Natural killer cell (primary cell): Measurements from ENCODE around the gene FAM169A. TPM values are rescaled to one million over a fixed set of nuclear protein-coding genes. Genes with fewer than 3 reads are reported as not detected.
"Not testable (repeated sequence)": the region's sequence is repeated elsewhere in the genome, so short reads cannot be mapped to it uniquely, and the experiment has no call there.

Source experiments
- ATAC-seq, 3 donors: fragments of 150-1000 bp in 2 of 3; fragments of 200-7000 bp in 1 of 3; cut with Tn5 transposase; 1 replicate in 1 of 3; 2 replicates in 2 of 3; pipeline ENCODE4 v1.10.0; 2021; ENCODE audit warnings: mild to moderate bottlenecking in 2 of 3, moderate library complexity in 2 of 3
- DNase-seq, 2 donors: peaks; one replicate each; pipeline versions ENCODE4 v3.0.0 to v3.0.0-alpha.2; 2013 to 2021; ENCODE audit warnings: mixed read lengths in 1 of 2
- H3K27ac ChIP-seq: one replicate; pipeline ENCODE4 v1.5.1; 2013; ENCODE audit warnings: mild to moderate bottlenecking, low read length
- H3K27me3 ChIP-seq: one replicate; pipeline ENCODE4 v1.6.1; 2013; ENCODE audit warnings: low read length; ENCODE audit not compliant: control insufficient read depth, insufficient read depth
- H3K36me3 ChIP-seq: one replicate; pipeline ENCODE4 v1.6.1; 2013; ENCODE audit warnings: low read length; ENCODE audit not compliant: control insufficient read depth, insufficient read depth
- H3K4me1 ChIP-seq: one replicate; pipeline ENCODE4 v1.6.1; 2013; ENCODE audit warnings: low read length; ENCODE audit not compliant: control insufficient read depth, insufficient read depth
- H3K4me3 ChIP-seq: one replicate; pipeline ENCODE4 v1.5.1; 2013; ENCODE audit warnings: low read length
- H3K9me3 ChIP-seq: one replicate; pipeline ENCODE4 v1.6.1; 2013; ENCODE audit warnings: low read length; ENCODE audit not compliant: control insufficient read depth, insufficient read depth
- H3K27ac Mint-ChIP-seq, 2 donors: one replicate each; pipeline ENCODE4 v1.8.0; 2022; ENCODE audit warnings: mild to moderate bottlenecking in 2 of 2, mixed read lengths in 2 of 2, moderate library complexity in 1 of 2
- H3K27me3 Mint-ChIP-seq, 2 donors: one replicate each; pipeline ENCODE4 v1.8.0; 2022; ENCODE audit warnings: low read depth in 2 of 2, mixed read lengths in 2 of 2
- H3K36me3 Mint-ChIP-seq: one replicate; pipeline ENCODE4 v1.8.0; 2022; ENCODE audit warnings: mixed read lengths
- H3K4me1 Mint-ChIP-seq, 2 donors: one replicate each; pipeline ENCODE4 v1.8.0; 2022; ENCODE audit warnings: mixed read lengths in 2 of 2
- H3K4me3 Mint-ChIP-seq: one replicate; pipeline ENCODE4 v1.8.0; 2022; ENCODE audit warnings: mild to moderate bottlenecking, moderate library complexity, mixed read lengths
- H3K9me3 Mint-ChIP-seq, 2 donors: one replicate each; pipeline ENCODE4 v1.8.0; 2022; ENCODE audit warnings: mixed read lengths in 2 of 2
- WGBS: methylation state at CpG from one replicate; pipeline ENCODE4 v1.1.7; 2013; ENCODE audit warnings: missing lambda C conversion rate; ENCODE audit not compliant: insufficient coverage; 5-methylcytosine and 5-hydroxymethylcytosine counted together
- intact Hi-C: fragments of 100-400 bp; cut with micrococcal nuclease; formaldehyde crosslinking; loops from one replicate; pipeline ENCODE4 v1.14.2; 2022
- total RNA-seq, 4 donors: library from RNA; stranded (reverse); fragments of 120-200 nt in 1 of 4; gene quantifications; one replicate each; pipeline versions ENCODE4 v1.2.3 to v1.2.4, GENCODE V29; 2013 to 2022
- TF ChIP-seq, protein P1 (sequence below): fragments of 200-600 bp; IDR thresholded peaks from one replicate; pipeline ENCODE4 v1.8.0; 2022; ENCODE audit warnings: antibody characterized with exemption

FAM169A gene
- total RNA-seq, 3 donors from 2014 or later (not counting 1 experiment from before 2014, with no cell fraction given) = 28.0 to 32.6 (median 28.6) TPM

DNA sequence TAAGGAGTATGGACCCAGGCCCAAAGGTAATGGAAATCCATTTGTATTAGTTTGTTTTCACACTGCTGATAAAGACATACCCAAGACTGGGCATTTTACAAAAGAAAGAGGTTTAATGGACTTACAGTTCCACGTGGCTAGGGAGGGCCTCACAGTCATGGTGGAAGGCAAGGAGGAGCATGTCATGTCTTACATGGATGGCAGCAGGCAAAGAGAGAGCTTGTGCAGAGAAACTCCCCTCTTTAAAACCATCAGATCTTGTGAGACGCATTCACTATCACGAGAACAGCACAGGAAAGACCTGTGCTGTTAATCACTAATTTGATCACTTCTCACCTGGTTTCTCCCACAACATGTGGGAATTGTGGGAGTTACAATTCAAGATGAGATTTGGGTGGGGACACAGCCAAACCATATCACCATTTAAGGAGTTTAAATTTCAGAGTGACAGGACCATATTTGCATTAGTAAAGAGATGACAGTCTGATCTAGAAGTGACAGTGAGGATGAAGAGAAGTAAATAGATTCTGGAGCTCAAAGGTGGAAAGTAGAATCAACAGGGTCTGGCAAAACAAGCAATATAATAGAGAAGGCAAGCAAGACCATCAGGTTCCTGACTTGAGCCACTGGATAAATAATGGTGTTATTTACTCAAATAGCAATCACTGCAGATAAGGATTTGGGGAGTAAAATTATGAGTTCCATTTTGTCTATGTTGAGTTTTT, 7.5 kb upstream of the FAM169A start:
- TF ChIP-seq, protein P1, sequence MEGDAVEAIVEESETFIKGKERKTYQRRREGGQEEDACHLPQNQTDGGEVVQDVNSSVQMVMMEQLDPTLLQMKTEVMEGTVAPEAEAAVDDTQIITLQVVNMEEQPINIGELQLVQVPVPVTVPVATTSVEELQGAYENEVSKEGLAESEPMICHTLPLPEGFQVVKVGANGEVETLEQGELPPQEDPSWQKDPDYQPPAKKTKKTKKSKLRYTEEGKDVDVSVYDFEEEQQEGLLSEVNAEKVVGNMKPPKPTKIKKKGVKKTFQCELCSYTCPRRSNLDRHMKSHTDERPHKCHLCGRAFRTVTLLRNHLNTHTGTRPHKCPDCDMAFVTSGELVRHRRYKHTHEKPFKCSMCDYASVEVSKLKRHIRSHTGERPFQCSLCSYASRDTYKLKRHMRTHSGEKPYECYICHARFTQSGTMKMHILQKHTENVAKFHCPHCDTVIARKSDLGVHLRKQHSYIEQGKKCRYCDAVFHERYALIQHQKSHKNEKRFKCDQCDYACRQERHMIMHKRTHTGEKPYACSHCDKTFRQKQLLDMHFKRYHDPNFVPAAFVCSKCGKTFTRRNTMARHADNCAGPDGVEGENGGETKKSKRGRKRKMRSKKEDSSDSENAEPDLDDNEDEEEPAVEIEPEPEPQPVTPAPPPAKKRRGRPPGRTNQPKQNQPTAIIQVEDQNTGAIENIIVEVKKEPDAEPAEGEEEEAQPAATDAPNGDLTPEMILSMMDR = no peak
- no peaks in the 10 kb centered on the region for H3K9me3 Mint-ChIP-seq
- H3K4me1 Mint-ChIP-seq = no peaks in the 10 kb centered on the region
- H3K9me3 ChIP-seq = no peaks in the 10 kb centered on the region
- ATAC-seq = no peak
- intact Hi-C loops = no loop called here
- H3K4me3 Mint-ChIP-seq = no peak overlapping the region
- H3K36me3 Mint-ChIP-seq = no peaks in the 10 kb centered on the region
- no peaks in the 10 kb centered on the region for H3K36me3 ChIP-seq
- no peaks in the 10 kb centered on the region for H3K27me3 ChIP-seq
- H3K27ac Mint-ChIP-seq = no peak overlapping the region
- no peaks in the 10 kb centered on the region for H3K4me1 ChIP-seq
- 87% methylated on average over 3 of the region's 3 CpGs for WGBS
- no peak for DNase-seq
- no peak overlapping the region for H3K4me3 ChIP-seq
- H3K27ac ChIP-seq = no peak overlapping the region
- H3K27me3 Mint-ChIP-seq = peaks cover 0 to 2% of the 10 kb centered on the region in 2 donors

DNA sequence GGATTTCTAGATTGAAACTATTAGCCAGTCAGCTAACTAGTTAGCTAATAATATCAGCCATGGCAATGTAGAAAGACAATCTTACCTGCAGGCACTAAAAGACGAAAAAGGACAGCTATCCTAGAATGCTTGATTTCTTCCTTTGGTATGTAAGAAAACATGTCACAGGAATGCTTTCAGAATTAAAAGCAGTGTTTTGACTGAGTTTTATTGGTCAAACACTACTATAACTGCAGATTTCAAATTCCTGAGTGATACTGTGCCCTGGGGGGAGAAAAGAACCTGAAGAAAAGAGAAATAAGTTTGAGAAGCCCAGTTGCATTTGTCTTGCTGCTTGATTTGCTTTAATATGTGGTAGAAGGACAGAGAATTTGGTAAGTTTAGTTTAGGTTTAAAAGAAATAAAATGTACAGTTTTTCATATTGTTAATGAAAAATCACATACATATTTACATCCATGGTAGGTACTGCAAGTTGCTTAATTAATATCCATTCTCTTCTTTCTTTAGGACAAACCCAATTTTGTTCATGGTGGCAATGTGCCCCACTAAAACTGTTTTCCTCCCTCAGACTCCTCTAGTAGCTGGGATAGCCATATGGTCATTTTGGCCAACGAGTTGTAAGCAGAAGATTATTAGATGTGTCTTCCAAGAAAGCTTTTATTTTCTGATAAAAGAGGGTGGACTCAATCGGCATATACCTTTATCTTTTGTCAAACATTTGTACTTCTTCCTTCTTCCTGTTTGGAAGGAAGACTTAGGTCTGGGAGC, 4.3 kb upstream of the FAM169A start:
- TF ChIP-seq, protein P1 = no peak
- intact Hi-C loops = no loop called here
- Histone ChIP-seq H3K27me3 (no peaks in the 10 kb centered on the region), H3K4me3 (no peak overlapping the region), H3K9me3 (no peaks in the 10 kb centered on the region), H3K27ac (no peak overlapping the region), H3K36me3 (no peaks in the 10 kb centered on the region), H3K4me1 (peaks cover 8% of the 10 kb centered on the region)
- H3K4me3 Mint-ChIP-seq = no peak overlapping the region
- no peaks in the 10 kb centered on the region for H3K9me3 Mint-ChIP-seq
- no peak overlapping the region for H3K27ac Mint-ChIP-seq
- WGBS = 77% methylated on average over 2 of the region's 3 CpGs
- H3K4me1 Mint-ChIP-seq = peaks cover 7 to 8% of the 10 kb centered on the region in 2 donors
- H3K36me3 Mint-ChIP-seq = no peaks in the 10 kb centered on the region
- DNase-seq (no peak), ATAC-seq (no peak)
- peaks cover 0 to 2% of the 10 kb centered on the region in 2 donors for H3K27me3 Mint-ChIP-seq

DNA sequence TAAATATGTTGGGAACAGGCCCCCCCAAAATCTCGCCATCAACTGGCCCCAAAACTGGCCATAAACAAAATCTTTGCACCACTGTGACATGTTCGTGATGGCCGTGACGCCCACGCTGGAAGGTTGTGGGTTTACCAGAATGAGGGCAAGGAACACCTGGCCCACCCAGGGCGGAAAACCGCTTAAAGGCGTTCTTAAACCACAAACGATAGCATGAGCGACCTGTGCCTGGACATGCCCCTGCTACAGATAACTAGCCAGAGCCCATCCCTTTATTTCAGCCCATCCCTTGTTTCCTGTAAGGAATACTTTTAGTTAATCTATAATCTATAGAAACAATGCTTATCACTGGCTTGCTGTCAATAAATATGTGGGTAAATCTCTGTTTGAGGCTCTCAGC, 3.2 kb upstream of the FAM169A start:
- H3K4me3 ChIP-seq, H3K27me3 ChIP-seq, H3K27ac ChIP-seq, ATAC-seq, H3K27ac Mint-ChIP-seq, H3K27me3 Mint-ChIP-seq, H3K9me3 ChIP-seq, H3K9me3 Mint-ChIP-seq, H3K36me3 Mint-ChIP-seq, intact Hi-C loops, H3K36me3 ChIP-seq, DNase-seq: not testable (repeated sequence)
- Mint-ChIP-seq H3K4me1 (peaks cover 17 to 19% of the 10 kb centered on the region in 2 donors), H3K4me3 (peak overlapping the region; percentile 6)
- 73% methylated on average over 10 of the region's 10 CpGs for WGBS
- peaks cover 15% of the 10 kb centered on the region for H3K4me1 ChIP-seq

DNA sequence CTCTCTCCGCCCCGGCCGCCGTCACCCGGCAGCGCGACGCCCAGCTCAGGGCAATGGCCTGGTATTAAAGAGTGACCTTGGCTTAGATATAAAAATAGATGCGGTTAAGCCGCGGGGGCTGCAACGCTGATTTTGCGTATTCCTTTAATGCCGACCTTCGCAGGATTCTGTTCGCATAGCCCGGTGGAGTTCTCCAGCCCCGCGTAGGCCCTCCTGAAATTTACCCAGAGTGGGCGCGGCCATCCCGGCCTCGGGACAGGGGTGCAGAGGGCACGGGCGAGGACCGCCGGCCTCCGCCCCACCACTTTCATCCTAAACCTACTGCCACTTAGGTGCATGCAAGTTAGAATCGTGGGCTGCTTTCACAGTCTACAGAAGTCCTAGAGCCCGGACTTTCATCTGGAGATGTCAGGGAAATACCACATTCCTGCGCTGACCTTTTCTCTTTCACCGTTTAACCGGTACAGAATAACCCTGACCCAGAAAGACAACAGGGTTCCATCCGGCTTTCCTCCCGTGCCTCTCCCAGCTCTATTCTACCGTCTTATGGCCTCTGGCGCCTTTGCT, 492 bp upstream of the FAM169A start:
- intact Hi-C loops = loop anchor here (1.0 kb wide), 1 partner anchor 99 kb away; the partner anchor contains the start of genes GFM2 and NSA2
- no peaks in the 10 kb centered on the region for H3K27me3 ChIP-seq
- H3K4me1 Mint-ChIP-seq = peaks cover 40 to 41% of the 10 kb centered on the region in 2 donors
- peak overlapping the region; percentile 32 for H3K27ac ChIP-seq
- no peaks in the 10 kb centered on the region for H3K36me3 ChIP-seq
- H3K4me3 Mint-ChIP-seq = peak overlapping the region; percentile 95
- peaks cover 15% of the 10 kb centered on the region for H3K4me1 ChIP-seq
- ATAC-seq (peak in 2 of 3 donors; percentile 5 to 7), DNase-seq (no peak)
- H3K9me3 ChIP-seq = no peaks in the 10 kb centered on the region
- TF ChIP-seq, protein P1 = no peak
- 12% methylated on average over 36 of the region's 37 CpGs for WGBS
- H3K9me3 Mint-ChIP-seq = no peaks in the 10 kb centered on the region
- peak overlapping the region; percentile 86 to 94 for H3K27ac Mint-ChIP-seq
- no peaks in the 10 kb centered on the region for H3K36me3 Mint-ChIP-seq
- H3K4me3 ChIP-seq = peak overlapping the region; percentile 45
- no peaks in the 10 kb centered on the region for H3K27me3 Mint-ChIP-seq
